ENCODE measurements around the gene SIN3A.
A peak's percentile ranks its signal among the peaks of the same experiment; 100 is the strongest.
"Not testable (repeated sequence)": the region's sequence is repeated elsewhere in the genome, so short reads cannot be mapped to it uniquely, and the experiment has no call there.

SIN3A gene

DNA sequence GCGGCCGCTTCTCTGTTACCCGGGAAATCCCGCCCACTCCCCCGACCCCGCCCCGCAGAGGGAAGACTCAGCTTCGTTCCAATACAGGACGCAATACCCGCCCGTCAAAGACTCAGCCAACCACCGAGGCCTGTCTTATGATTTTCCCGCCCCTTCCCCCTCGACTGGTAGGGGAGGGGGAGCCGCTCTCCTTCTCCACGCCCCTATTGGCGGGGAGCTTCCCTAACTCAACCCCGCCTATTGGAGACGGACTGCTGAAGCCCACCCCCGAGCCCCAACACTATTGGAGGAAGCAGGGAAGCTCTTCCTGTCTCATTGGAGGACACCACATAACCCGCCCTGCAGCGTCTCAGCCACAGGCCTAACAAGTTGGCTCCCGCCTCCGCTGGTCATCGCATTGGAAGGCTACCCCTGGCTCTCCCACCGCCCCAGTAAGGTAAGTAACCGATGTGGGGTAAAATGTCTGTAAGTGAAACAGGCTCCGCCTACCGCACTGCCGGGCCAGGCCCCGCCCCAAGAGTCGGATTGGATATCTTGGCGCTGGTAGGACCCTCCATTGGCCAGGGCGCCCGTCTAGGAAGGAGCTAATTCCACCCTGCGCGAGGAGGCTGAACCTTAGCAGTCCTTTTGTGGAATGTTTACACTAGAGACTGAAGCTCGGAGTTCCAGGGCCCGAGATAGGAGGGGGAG is at the start of gene SIN3A:
TSS of gene SIN3A (minus strand) at position 17 of the 690 bp plus-strand sequence. CDS start 21,315 bp downstream, outside the sequence.
- peak; percentile 100 for DNase-seq

DNA sequence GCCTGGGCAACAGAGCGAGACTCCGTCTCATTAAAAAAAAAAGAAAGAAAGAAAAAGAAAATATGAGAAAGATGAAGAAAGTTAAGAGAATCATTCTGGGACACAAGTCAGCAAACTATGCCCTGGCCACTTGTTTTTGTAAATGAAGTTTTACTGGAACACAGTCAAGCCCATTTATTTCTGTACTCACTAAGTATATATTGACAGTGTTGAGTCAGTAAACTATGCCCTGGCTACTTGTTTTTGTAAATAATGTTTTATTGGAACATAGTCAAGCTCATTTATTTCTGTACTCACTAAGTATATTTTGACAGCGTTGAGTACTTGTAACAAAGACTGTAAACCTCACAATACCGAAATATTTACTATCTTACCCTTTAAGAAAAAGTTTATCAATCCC is 42.2 kb upstream of the SIN3A start:
- DNase-seq: no peak

DNA sequence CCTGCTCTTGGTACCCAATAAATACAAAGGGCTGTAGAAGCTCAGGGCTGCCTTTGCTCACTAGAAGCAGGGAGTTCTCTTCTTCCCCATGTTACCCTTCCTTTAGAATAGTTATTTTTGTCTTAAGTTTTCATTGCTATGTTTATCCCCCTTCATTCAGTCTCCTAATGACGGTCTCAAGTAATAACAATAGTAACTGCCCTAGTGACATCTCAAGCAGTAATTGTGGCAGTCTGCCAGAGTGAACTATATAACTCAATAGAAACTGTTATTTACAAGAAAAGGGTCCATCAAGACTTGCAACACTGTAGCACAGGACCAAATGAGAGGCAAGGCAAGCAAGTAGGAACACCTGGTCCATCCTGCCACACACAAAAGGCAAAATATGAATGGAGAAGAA is 32.5 kb upstream of the SIN3A start:
- no peak for DNase-seq

DNA sequence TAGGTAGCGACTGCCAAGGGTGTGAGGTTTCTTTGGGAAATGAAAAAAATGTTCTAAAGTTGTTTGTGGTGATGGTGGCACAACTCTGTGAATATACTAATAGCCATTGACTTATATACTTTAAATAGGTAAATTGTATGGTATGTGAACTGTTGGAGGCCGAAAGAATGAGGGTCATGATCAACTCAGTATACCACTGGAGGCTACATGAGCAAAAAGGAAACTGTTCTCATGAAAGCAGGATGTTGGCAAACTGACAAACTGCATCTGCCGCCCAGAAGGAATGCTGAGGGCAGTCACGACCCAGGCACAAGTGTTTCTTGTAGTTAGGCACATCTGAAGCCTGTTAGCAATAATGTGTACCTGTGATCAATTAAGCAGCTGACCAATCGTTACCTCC is 32.1 kb upstream of the SIN3A start:
- DNase-seq: not testable (repeated sequence)

- no peak for DNase-seq
Measured at GRCh38 chr15:75483106-75483505, 31.6 kb upstream of the SIN3A start.

GRCh38 chr15:75480463-75480862 is 29.0 kb upstream of the SIN3A start:
- DNase-seq: not testable (repeated sequence)

DNA sequence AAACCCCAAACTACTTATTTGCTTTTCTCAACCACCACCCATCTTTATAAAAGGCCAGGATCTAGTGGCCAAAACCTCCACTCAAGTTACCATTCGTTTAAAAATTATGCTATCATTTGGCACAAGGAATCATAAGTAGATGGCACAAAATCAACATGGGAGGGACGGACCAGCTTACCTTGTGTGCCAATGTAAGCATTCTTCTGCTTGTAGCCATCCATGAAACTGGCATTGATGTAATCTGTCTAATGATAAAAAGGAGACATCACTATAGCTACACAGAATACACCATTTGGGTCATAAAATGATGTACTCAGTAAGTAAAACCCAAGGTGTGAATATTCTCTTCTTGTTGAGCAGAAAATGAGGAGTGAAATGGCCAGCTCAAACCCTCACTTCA is 28.2 kb upstream of the SIN3A start:
- DNase-seq: no peak

DNA sequence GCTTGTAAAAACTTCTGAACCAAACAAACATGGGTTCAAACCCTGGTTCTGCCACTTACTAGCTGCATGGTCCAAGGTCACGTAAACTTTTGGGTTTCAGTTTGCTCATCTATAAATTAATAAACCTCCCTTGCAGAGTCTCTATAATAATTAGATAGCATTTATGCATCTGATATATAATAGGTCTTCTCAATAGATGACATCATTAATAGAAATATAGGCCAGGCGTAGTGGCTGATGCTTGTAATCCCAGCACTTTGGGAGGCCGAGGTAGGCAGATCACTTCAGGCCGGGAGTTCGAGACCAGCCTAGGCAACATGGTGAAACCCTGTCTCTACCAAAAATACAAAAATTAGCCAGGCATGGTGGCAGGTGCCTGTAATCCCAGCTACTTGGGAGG is 25.6 kb upstream of the SIN3A start:
- DNase-seq: not testable (repeated sequence)

DNA sequence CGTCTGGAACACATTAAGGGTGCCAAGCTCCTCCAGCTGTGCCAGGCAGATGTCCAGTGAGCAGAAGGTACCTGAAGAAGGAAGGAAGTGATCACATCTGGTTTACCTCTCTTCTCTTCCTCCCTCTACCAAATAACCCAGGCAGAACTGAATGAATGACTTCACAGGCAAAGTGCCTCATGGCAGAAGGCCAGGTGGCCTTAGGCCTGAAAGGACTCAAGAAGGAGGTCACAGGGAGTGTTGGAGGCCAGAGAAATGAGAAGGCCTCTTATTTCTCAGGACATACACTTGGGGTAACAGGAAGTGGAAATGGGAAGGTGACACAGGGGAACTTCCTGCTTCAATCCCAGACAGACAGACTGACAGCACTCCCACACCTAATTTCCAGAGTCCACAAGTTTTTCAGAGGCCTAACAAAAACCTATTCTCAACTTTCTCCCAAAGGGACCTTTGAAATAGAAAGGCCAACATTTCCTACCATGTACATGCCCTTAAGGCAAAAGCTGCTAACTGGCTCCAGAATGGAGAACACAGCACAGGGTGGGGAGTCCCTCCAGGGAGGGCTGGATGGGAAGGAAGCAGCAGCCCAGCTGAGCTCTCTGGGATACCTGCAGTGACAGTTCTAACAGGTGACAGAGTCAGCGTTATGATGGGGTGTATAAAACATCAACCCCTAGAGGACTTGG is 17.6 kb upstream of the SIN3A start:
- DNase-seq: no peak

DNA sequence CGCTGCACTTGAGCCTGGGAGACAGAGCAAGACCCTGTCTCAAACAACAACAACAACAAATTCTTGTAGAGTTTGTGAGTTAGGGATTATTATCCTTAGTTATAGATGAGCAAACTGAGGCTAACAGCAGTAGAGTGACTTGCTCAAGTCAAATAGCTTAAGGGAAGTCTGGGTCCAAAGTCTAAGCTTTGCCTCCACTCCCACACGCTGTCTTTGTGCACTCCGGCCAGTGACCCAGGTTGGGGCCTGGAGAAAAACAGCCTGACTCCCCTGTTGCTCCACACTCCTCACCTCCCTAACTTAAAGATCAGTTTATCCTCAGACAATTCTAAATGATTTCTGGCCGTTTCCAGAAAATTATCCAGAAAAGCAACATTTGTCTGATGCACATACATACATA is 9.2 kb upstream of the SIN3A start:
- DNase-seq: no peak

DNA sequence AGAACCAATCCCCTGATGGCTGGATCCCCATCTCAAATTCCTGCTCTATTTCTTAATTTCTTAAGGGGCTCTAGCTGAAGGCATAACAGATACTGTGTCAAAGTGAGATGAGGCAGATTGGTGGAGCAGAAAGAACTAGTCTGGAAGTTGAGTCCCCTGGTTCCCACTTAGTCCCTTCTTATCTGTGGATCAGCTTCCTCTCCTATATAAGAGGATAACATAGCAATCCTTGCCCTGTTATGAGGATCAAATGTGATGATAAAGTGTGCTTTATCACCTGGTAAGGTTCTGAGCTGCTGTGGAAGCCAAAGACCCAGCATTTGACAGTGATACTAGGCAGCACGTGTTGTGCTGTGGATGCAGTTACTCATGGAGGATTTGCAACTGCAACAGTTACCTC is 8.1 kb upstream of the SIN3A start:
- DNase-seq: no peak

- DNase-seq: peak; percentile 28
Measured at GRCh38 chr15:75456710-75457109, 5.2 kb upstream of the SIN3A start.

GRCh38 chr15:75455982-75456531 is 4.6 kb upstream of the SIN3A start:
- peak; percentile 78 for DNase-seq

DNA sequence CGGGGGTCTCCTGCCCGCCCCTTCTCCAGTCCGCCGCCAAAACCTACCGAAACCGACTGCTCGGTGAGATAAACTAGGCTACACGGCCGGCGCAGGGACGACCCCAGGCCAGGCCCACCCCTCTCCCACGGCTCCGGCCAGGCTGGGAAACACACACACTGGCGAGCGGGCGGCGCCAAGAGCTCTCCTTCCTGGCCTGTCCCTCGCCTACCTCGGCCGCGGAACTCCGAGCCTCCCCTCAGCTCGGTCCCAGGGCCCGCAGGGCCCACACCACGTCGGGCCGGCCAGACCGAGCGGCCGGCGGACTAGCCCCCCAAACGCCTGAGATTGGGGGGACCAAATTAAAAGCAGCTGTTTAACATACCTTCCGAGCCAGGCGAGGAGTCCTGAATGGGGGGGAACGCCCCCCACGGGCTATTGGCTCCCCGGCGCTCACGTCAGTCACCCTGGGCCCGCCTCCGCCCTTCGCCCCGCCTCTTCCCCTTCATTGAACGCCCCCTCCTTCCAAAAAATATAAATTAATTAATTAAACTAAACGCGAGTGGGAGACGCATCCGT is 4.0 kb upstream of the SIN3A start:
- peak; percentile 90 for DNase-seq

GRCh38 chr15:75454471-75455378 is 3.2 kb upstream of the SIN3A start:
- DNase-seq: peak; percentile 86

DNA sequence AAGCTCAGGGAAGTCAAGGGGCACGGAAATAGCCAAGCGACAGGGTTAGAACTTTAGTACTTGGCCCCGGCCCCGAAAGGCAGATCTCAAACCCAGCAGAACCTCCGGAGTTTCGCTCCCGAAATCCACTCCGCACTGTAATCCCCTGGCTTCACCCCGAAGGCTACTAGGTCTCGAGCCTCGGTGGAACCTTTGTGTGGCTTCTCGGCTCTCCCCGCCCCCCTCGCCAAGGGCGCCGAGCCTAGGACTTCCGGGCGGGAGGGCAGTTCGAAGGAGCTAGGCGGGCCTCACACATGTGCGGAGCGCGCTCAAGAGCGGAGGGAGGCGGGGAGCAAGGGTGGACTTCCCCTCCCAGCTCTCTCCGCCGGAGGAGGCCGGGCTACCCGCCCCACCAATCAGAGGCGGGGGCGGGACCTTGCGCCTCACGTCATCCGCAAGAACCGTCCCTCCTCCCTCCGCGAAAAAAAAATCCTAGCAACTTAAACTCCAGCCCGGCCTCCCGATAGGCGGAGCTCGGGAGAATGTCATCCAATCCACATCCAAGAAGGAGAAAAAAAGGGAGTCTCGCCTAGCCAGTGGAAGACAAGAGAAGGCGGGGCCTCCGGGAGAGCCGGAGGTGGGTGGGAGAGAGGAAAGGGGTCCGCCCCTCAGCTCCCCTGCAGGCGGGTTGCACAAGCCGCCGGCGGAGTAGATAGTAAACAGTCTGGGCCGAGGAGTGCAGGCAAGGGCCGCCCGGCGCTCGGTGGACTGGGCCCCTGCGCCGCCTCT is 2.4 kb upstream of the SIN3A start:
- DNase-seq: peak; percentile 99

DNA sequence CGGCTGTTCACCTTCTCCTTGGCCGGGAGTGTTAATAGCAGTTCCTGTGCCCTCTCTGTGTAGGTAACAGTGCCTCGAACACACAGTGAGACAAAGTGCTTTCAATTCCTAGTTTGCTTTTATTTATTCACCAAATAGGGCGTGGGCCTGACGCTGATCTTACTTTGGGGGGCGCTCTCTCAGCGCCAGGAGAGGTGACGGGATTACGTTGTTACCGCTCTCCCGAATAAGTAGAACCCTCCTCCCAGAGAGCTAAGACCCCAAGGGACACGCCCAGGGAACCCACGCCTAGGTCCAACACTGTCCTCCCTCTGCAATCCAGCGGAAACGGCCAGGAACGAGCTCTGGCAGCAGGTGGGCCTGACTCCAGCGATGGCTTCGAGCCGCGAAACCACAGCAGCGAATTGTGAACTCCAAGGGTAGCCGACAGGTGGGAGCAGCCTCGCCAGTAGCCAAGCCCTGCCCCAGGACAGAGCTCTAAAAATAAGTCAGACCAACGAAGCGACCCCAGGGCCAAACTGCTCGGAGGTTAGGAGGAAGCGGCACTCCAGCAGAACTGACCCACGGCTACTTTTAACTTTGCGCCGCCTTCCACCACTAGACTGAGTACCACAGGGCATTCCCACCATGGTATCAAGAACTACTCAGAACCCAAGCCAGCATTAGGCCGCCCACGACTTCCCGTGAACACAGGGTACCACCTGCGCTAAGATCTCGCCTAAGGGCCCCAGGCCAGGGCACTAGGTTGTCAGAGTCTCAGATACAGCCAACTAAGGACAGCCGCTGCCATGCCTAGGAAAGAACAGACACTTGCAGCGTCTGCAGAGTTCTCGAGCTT is 1.6 kb upstream of the SIN3A start:
- DNase-seq: peak; percentile 84

GRCh38 chr15:75452364-75452864 is 924 bp upstream of the SIN3A start:
- DNase-seq: peak; percentile 91

- no peak for DNase-seq
Measured at GRCh38 chr15:75451202-75451673, 252 bp downstream of the SIN3A start.

DNA sequence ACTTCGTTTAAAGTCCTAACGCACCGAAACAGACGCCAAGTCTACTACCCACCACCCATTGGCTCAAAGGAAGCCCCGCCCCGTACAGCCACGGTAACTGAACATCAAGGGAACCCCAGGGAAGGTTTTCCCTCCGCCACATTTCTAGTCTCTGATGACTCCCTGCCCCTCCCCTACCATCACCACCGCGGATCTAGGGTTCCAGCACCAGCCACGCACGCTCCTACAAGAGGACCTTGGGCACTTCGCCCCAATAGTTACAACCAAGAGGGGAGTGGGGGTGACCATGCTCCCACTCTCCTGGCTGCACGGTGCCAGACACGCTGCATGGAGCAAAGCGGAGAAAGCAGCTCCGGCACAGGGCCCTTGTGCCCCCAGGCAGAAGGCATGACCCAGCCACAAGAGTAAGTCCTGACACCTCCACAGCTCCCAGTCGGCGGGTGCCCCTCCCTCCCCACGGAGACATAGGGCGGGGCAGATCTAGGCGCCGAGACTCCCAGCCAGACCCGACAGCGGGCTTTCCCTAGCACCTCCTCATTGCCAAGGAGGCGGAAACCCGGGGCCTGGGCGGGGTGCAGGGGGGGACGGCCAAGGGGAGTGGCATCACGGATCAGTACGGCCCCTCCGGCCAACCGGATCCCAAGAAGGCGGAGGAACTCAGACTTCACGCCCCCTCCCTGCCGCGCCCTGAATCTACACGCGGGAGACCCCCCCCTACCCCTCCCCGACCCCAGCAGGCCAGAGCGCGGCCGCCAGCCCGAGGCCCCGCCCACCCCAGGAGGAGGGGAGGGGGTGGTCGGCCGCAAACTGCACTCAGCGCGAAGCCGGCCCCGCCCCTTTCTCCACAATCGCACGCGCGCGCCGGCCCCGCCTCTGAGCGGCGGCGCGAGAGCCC is 936 bp downstream of the SIN3A start:
- peak; percentile 98 for DNase-seq
